ENCODE measurements around the gene LYRM1. TPM values are rescaled to one million over a fixed set of nuclear protein-coding genes. Genes with fewer than 3 reads are reported as not detected.

The LYRM1 gene
- total and polyA plus RNA-seq, 2 of the 8 experiments (the other 6 are each of a cell fraction or from before 2014, with no cell fraction given): 11.6 to 13.4 TPM

DNA sequence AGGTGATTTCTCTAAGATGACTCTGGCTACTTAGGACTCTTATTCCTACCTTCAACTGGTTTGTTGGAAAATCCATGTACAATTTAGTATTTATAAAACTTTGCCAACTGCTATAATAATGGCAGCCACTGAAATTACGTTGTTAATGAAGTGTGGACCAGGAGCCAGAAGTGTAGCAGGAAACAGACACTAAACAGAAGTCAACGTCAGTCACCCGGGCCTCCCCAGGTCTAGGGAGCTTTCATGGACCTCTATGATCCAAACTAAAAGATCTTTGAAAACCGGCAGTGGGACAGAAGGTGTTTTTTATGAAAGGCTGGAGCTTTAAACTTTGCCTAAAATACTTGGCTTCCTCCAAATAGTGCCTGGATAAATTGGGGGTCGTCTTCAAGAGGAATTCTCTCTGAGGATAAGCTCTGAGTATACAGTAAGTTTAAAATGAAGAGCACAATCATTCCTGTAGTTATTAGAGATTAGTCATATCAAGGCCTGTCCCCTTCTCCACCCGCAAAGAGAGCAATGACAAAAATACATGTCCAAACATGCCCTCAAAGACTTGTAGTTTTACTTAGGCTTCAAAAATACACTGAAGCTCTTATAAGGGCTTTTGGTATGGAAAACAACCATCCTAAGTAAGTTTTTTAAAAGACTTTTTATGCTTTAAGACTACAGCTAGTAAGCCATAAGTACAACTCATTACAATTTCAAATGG is 35.0 kb upstream of the LYRM1 start:
- Histone ChIP-seq H4K20me1 (replicated peaks in 1 of 2; ENCODE audit: control insufficient read depth in 1 of 2, insufficient read depth in 2 of 2, low read length in 2 of 2) (no peaks in the 10 kb centered on the region), H3K79me1 (ENCODE audit: low read depth, low read length) (peaks cover 5% of the 10 kb centered on the region; the same call in 1 of the 2 replicates), H2BK12ac (ENCODE audit: low read depth, low read length) (no peak overlapping the region), H3K14ac (ENCODE audit: insufficient read length) (no peak overlapping the region), H2BK20ac (ENCODE audit: low read length) (no peak overlapping the region), H3K4me2 (ENCODE audit: insufficient read depth in 1 of 2, low read depth in 2 of 2, low read length in 2 of 2) (no peak overlapping the region), H3K36me3 (ENCODE audit: control insufficient read depth in 2 of 4, insufficient read depth in 4 of 4, low read length in 3 of 4) (peaks cover 0 to 5% (median 0%) of the 10 kb centered on the region in 4 experiments; a peak in 1 of 8 replicates), H3K27me3 (replicated peaks in 1 of 4; ENCODE audit: control insufficient read depth in 3 of 4, extremely low read depth in 1 of 4, insufficient read depth in 3 of 4, low read length in 3 of 4) (no peaks in the 10 kb centered on the region), H2BK120ac (replicated peaks; ENCODE audit: low read depth, low read length) (no peak overlapping the region), H3K9ac (replicated peaks in 1 of 4; ENCODE audit: extremely low read depth in 1 of 4, low read depth in 3 of 4, low read length in 3 of 4) (no peak overlapping the region), H4K91ac (replicated peaks; ENCODE audit: insufficient read length, low read length) (no peak overlapping the region), H2BK5ac (ENCODE audit: low read depth, low read length) (peak overlapping the region; percentile 62; the same call in 1 of the 2 replicates), H3K23me2 (ENCODE audit: low read depth, low read length) (no peaks in the 10 kb centered on the region), H3K4me1 (replicated peaks in 1 of 4; ENCODE audit: control insufficient read depth in 3 of 4, insufficient read depth in 4 of 4, low read length in 3 of 4) (peaks cover 0 to 6% (median 2%) of the 10 kb centered on the region in 4 experiments; a peak in 4 of 7 replicates), H2BK15ac (ENCODE audit: low read length) (no peak overlapping the region), H3K4ac (replicated peaks; ENCODE audit: insufficient read length, low read depth, low read length) (no peak overlapping the region), H3K18ac (ENCODE audit: extremely low read depth, low read length) (no peak overlapping the region), H3K4me3 (ENCODE audit: extremely low read depth in 1 of 4, insufficient read depth in 2 of 4, low read depth in 3 of 4, low read length in 4 of 4) (no peak overlapping the region), H3K23ac (ENCODE audit: insufficient read length) (no peak overlapping the region), H4K8ac (ENCODE audit: extremely low read depth, insufficient read depth, low read length) (no peak overlapping the region), H3K56ac (replicated peaks; ENCODE audit: insufficient read length, low read depth, low read length) (no peak overlapping the region), H3K79me2 (ENCODE audit: control insufficient read depth in 1 of 2, insufficient read depth in 2 of 2, low read length in 2 of 2) (peaks cover 6 to 73% of the 10 kb centered on the region in 2 experiments; a peak in 3 of 4 replicates), H2AK5ac (ENCODE audit: low read depth, low read length) (no peak overlapping the region), H3K27ac (ENCODE audit: low read depth, low read length) (peak overlapping the region; percentile 7; the same call in 1 of the 2 replicates), H3K9me3 (ENCODE audit: insufficient read depth in 2 of 2, low read depth in 1 of 2, low read length in 1 of 2) (no peaks in the 10 kb centered on the region), H4K5ac (ENCODE audit: insufficient read length, low read depth, low read length) (no peak overlapping the region), H2AFZ (ENCODE audit: low read length) (no peak overlapping the region)
- ChIA-PET POLR2A (ENCODE audit: partially characterized antibody) (interaction anchor here (0.6 to 1.1 kb wide), 3 partner anchors 13 to 35 kb away, joined by 3 to 6 read pairs (median 3); partner anchors contain the start of genes DCUN1D3 and LYRM1), CTCF (ENCODE audit: partially characterized antibody) (interaction anchor here (1.1 to 4.8 kb wide), 4 partner anchors 9 to 135 kb away, joined by 3 to 29 read pairs (median 12); no protein-coding TSS in a partner anchor)
- WGBS, 2 experiments (ENCODE audit: extremely low coverage in 1 of 2, insufficient coverage in 1 of 2, insufficient read length in 1 of 2, insufficient replicate concordance in 2 of 2, low coverage in 1 of 2, low lambda C conversion rate in 2 of 2, missing lambda C conversion rate in 1 of 2): 85% methylated on average over 6 of the region's 6 CpGs; no CpG with 5 or more reads in 1 of the 2 experiments
- DNase-seq (ENCODE audit: low read depth in 1 of 2, low spot score in 2 of 2) (no peak), FAIRE-seq (no peak)
- TF ChIP-seq SIN3A (conservative IDR thresholded peaks at IDR 0.05 in 1 of 2, IDR thresholded peaks at IDR 0.05 in 1 of 2; ENCODE audit: low read depth in 1 of 2, low read length in 2 of 2) (no peak), TEAD4 (IDR thresholded peaks at IDR 0.05; ENCODE audit: low read depth, low read length) (no peak), TAF7 (optimal IDR thresholded peaks at IDR 0.05; ENCODE audit: borderline replicate concordance, low read depth, low read length) (no peak), TCF12 (IDR thresholded peaks at IDR 0.05; ENCODE audit: low read depth, low read length) (no peak), CREB1 (IDR thresholded peaks at IDR 0.05) (no peak), GABPA (IDR thresholded peaks at IDR 0.05; ENCODE audit: borderline replicate concordance, insufficient read depth, low read length) (no peak), SP2 (IDR thresholded peaks at IDR 0.05; ENCODE audit: low read length) (no peak)
- TF ChIP-seq, protein P1, sequence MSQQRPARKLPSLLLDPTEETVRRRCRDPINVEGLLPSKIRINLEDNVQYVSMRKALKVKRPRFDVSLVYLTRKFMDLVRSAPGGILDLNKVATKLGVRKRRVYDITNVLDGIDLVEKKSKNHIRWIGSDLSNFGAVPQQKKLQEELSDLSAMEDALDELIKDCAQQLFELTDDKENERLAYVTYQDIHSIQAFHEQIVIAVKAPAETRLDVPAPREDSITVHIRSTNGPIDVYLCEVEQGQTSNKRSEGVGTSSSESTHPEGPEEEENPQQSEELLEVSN (IDR thresholded peaks at IDR 0.05): no peak
- TF ChIP-seq, protein P2, sequence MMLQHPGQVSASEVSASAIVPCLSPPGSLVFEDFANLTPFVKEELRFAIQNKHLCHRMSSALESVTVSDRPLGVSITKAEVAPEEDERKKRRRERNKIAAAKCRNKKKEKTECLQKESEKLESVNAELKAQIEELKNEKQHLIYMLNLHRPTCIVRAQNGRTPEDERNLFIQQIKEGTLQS (IDR thresholded peaks at IDR 0.05; ENCODE audit: insufficient read depth, low read depth, low read length): no peak
